H9 (cell line): ENCODE measurements around the gene NLN. TPM values are rescaled to one million over a fixed set of nuclear protein-coding genes. Genes with fewer than 3 reads are reported as not detected.

Source experiments
- DNase-seq: peaks from one replicate; pipeline ENCODE4 v3.0.0-alpha.2; 2017
- H2AFZ ChIP-seq: one replicate; pipeline ENCODE4 v1.6.1; 2013; ENCODE audit warnings: mild to moderate bottlenecking, low read length, control low read depth, moderate library complexity
- H2AK5ac ChIP-seq: 2 replicates; pipeline ENCODE4 v1.6.1; 2013; ENCODE audit warnings: low read length, control low read depth, mixed read lengths; ENCODE audit not compliant: insufficient read length
- H2BK120ac ChIP-seq: one replicate; pipeline ENCODE4 v1.6.1; 2013; ENCODE audit warnings: low read depth, mild to moderate bottlenecking, low read length, control low read depth, inconsistent platforms; ENCODE audit not compliant: poor library complexity, severe bottlenecking
- H2BK12ac ChIP-seq: 2 replicates; pipeline ENCODE4 v1.6.1; 2013; ENCODE audit warnings: low read length, control low read depth, mixed read lengths, low read depth; ENCODE audit not compliant: insufficient read length
- H2BK15ac ChIP-seq: 2 replicates; pipeline ENCODE4 v1.6.1; 2013; ENCODE audit warnings: low read depth, low read length, control low read depth
- H2BK20ac ChIP-seq: one replicate; pipeline ENCODE4 v1.6.1; 2013; ENCODE audit warnings: low read depth, mild to moderate bottlenecking, low read length, control low read depth, inconsistent platforms; ENCODE audit not compliant: poor library complexity, severe bottlenecking
- H2BK5ac ChIP-seq: 2 replicates; pipeline ENCODE4 v1.6.1; 2013; ENCODE audit warnings: low read length, control low read depth, mixed read lengths; ENCODE audit not compliant: insufficient read length
- H3K14ac ChIP-seq: 2 replicates; pipeline ENCODE4 v1.6.1; 2013; ENCODE audit warnings: low read length, control low read depth; ENCODE audit not compliant: insufficient read depth
- H3K18ac ChIP-seq: 2 replicates; pipeline ENCODE4 v1.6.1; 2013; ENCODE audit warnings: low read depth, mild to moderate bottlenecking, mixed read lengths, low read length, control low read depth; ENCODE audit not compliant: insufficient read length
- H3K23ac ChIP-seq: 2 replicates; pipeline ENCODE4 v1.6.1; 2013; ENCODE audit warnings: low read length, control low read depth, mixed read lengths, low read depth; ENCODE audit not compliant: insufficient read length
- H3K23me2 ChIP-seq: 2 replicates; pipeline ENCODE4 v1.6.1; 2013; ENCODE audit warnings: low read depth, mild to moderate bottlenecking, mixed read lengths, low read length, control low read depth; ENCODE audit not compliant: insufficient read length, poor library complexity, severe bottlenecking
- H3K27ac ChIP-seq: 2 replicates; pipeline ENCODE4 v1.5.1; 2013; ENCODE audit warnings: low read length, control low read depth, mixed read lengths, low read depth; ENCODE audit not compliant: insufficient read length
- H3K27me3 ChIP-seq: 2 replicates; pipeline ENCODE4 v1.6.1; 2013; ENCODE audit warnings: low read length, control low read depth, inconsistent platforms; ENCODE audit not compliant: insufficient read depth
- H3K4ac ChIP-seq: 2 replicates; pipeline ENCODE4 v1.6.1; 2013; ENCODE audit warnings: low read depth, mild to moderate bottlenecking, control low read depth, inconsistent platforms, low read length, moderate library complexity
- H3K4me1 ChIP-seq: 2 replicates; pipeline ENCODE4 v1.6.1; 2013; ENCODE audit warnings: low read length, control low read depth, inconsistent platforms; ENCODE audit not compliant: insufficient read depth
- H3K4me2 ChIP-seq: 2 replicates; pipeline ENCODE4 v1.6.1; 2013; ENCODE audit warnings: low read length, control low read depth, mixed read lengths; ENCODE audit not compliant: insufficient read length, insufficient read depth
- H3K56ac ChIP-seq: 2 replicates; pipeline ENCODE4 v1.6.1; 2013; ENCODE audit warnings: low read depth, mild to moderate bottlenecking, mixed read lengths, low read length, control low read depth; ENCODE audit not compliant: insufficient read length
- H3K79me1 ChIP-seq: 2 replicates; pipeline ENCODE4 v1.6.1; 2013; ENCODE audit warnings: low read depth, mild to moderate bottlenecking, moderate library complexity, low read length, control low read depth, inconsistent platforms; ENCODE audit not compliant: insufficient read depth, poor library complexity, severe bottlenecking
- H3K79me2 ChIP-seq: 2 replicates; pipeline ENCODE4 v1.6.1; 2013; ENCODE audit warnings: low read length, control low read depth, inconsistent platforms; ENCODE audit not compliant: insufficient read depth
- H3K9ac ChIP-seq: 2 replicates; pipeline ENCODE4 v1.6.1; 2013; ENCODE audit warnings: low read length, control low read depth, mixed read lengths; ENCODE audit not compliant: insufficient read length; ENCODE audit errors: extremely low read depth
- H3K9me3 ChIP-seq: one replicate; pipeline ENCODE4 v1.6.1; 2013; ENCODE audit warnings: low read depth, low read length, inconsistent platforms; ENCODE audit not compliant: control insufficient read depth
- H3T11ph ChIP-seq: one replicate; pipeline ENCODE4 v1.6.1; 2013; ENCODE audit warnings: mild to moderate bottlenecking, low read length, control low read depth, inconsistent platforms
- H4K20me1 ChIP-seq: one replicate; pipeline ENCODE4 v1.6.1; 2013; ENCODE audit not compliant: control insufficient read depth, insufficient read length, insufficient read depth
- H4K5ac ChIP-seq: 2 replicates; pipeline ENCODE4 v1.6.1; 2013; ENCODE audit warnings: low read depth, mild to moderate bottlenecking, mixed read lengths, low read length, control low read depth; ENCODE audit not compliant: insufficient read length
- H4K8ac ChIP-seq: replicated peaks from 2 replicates; pipeline ENCODE4 v1.6.1; 2013; ENCODE audit warnings: low read length, control low read depth, mixed read lengths, low read depth; ENCODE audit not compliant: insufficient read length
- H4K91ac ChIP-seq: 2 replicates; pipeline ENCODE4 v1.6.1; 2013; ENCODE audit warnings: low read depth, mild to moderate bottlenecking, moderate library complexity, mixed read lengths, low read length, control low read depth; ENCODE audit not compliant: insufficient read length
- H3K27ac Mint-ChIP-seq, 3 experiments: 2 replicates in 2 of 3; 3 replicates in 1 of 3; pipeline ENCODE4 v1.8.0; 2020 to 2021; ENCODE audit warnings: mixed read lengths in 3 of 3, mild to moderate bottlenecking in 1 of 3, moderate library complexity in 1 of 3
- H3K27me3 Mint-ChIP-seq: 2 replicates; pipeline ENCODE4 v1.8.0; 2021; ENCODE audit warnings: low read depth, mild to moderate bottlenecking, moderate library complexity, mixed read lengths
- H3K36me3 Mint-ChIP-seq, 3 experiments: 2 replicates in 2 of 3; 3 replicates in 1 of 3; pipeline ENCODE4 v1.8.0; 2020 to 2021; ENCODE audit warnings: low read depth in 3 of 3, mixed read lengths in 3 of 3; ENCODE audit not compliant: insufficient read depth in 1 of 3
- H3K4me1 Mint-ChIP-seq, 2 experiments: 2 replicates each; pipeline ENCODE4 v1.8.0; 2020; ENCODE audit warnings: mixed read lengths in 2 of 2
- H3K4me3 Mint-ChIP-seq, 2 experiments: 2 replicates in 1 of 2; 3 replicates in 1 of 2; pipeline ENCODE4 v1.8.0; 2020 to 2021; ENCODE audit warnings: mild to moderate bottlenecking in 2 of 2, mixed read lengths in 2 of 2, moderate library complexity in 1 of 2
- H3K9me3 Mint-ChIP-seq, 2 experiments: 2 replicates in 1 of 2; 3 replicates in 1 of 2; pipeline ENCODE4 v1.8.0; 2020; ENCODE audit warnings: mild to moderate bottlenecking in 2 of 2, mixed read lengths in 2 of 2, moderate library complexity in 1 of 2
- WGBS: extraction: QIAGEN DNeasy Blood & Tissue Kit; methylation state at CpG from one replicate; pipeline ENCODE4 v1.1.7; 2013; ENCODE audit warnings: missing lambda C conversion rate, low lambda C conversion rate, mixed read lengths; ENCODE audit not compliant: insufficient read length; ENCODE audit errors: extremely low coverage; 5-methylcytosine and 5-hydroxymethylcytosine counted together
- total RNA-seq: library from RNA; stranded (reverse); gene quantifications from 2 replicates; pipeline ENCODE4 v1.2.1, GENCODE V29; 2021
- TF ChIP-seq, protein P1 (sequence below): fragments of 200-600 bp; sonication (generic); conservative IDR thresholded peaks from 3 replicates; pipeline ENCODE4 v1.8.0; 2021; ENCODE audit warnings: antibody characterized with exemption, mild to moderate bottlenecking

Gene NLN
- total RNA-seq, 1 experiment from 2014 or later = 137 TPM

DNA sequence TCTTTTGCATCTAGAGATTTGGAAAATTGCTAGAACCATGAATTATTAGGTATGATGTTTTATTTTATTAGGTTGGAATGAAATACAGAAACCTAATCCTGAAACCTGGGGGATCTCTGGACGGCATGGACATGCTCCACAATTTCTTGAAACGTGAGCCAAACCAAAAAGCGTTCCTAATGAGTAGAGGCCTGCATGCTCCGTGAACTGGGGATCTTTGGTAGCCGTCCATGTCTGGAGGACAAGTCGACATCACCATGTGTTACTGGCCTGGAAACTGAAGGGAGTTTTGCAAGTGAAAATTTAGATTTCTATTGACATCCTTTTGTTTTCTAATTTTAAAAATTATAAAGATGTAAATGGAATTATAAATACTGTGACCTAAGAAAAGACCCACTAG is 100.7 kb downstream of the NLN start:
- Histone ChIP-seq H3K79me2 (no peaks in the 10 kb centered on the region), H3K4ac (no peak overlapping the region), H3K14ac (no peak overlapping the region), H3K4me1 (no peaks in the 10 kb centered on the region), H3K23ac (no peak overlapping the region), H2AK5ac (no peak overlapping the region), H4K91ac (no peak overlapping the region), H3K23me2 (no peaks in the 10 kb centered on the region), H3K9ac (no peak overlapping the region), H4K8ac (no peak overlapping the region), H3K79me1 (no peaks in the 10 kb centered on the region), H2BK12ac (no peak overlapping the region), H2BK120ac (no peak overlapping the region), H2AFZ (no peak overlapping the region), H4K20me1 (no peaks in the 10 kb centered on the region), H3K9me3 (no peaks in the 10 kb centered on the region), H3T11ph (no peak overlapping the region), H3K27me3 (no peaks in the 10 kb centered on the region), H3K56ac (no peak overlapping the region), H4K5ac (no peak overlapping the region), H3K18ac (no peak overlapping the region), H2BK20ac (no peak overlapping the region), H2BK5ac (no peak overlapping the region), H2BK15ac (no peak overlapping the region), H3K4me2 (no peak overlapping the region), H3K27ac (no peak overlapping the region)
- TF ChIP-seq, protein P1, sequence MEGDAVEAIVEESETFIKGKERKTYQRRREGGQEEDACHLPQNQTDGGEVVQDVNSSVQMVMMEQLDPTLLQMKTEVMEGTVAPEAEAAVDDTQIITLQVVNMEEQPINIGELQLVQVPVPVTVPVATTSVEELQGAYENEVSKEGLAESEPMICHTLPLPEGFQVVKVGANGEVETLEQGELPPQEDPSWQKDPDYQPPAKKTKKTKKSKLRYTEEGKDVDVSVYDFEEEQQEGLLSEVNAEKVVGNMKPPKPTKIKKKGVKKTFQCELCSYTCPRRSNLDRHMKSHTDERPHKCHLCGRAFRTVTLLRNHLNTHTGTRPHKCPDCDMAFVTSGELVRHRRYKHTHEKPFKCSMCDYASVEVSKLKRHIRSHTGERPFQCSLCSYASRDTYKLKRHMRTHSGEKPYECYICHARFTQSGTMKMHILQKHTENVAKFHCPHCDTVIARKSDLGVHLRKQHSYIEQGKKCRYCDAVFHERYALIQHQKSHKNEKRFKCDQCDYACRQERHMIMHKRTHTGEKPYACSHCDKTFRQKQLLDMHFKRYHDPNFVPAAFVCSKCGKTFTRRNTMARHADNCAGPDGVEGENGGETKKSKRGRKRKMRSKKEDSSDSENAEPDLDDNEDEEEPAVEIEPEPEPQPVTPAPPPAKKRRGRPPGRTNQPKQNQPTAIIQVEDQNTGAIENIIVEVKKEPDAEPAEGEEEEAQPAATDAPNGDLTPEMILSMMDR = no peak
- no CpG with 5 or more reads among the region's 6 CpGs for WGBS
- no peaks in the 10 kb centered on the region for H3K9me3 Mint-ChIP-seq
- no peak overlapping the region for H3K27ac Mint-ChIP-seq
- no peak overlapping the region for H3K4me3 Mint-ChIP-seq
- H3K4me1 Mint-ChIP-seq = peaks cover 6 to 10% of the 10 kb centered on the region in 2 experiments
- no peaks in the 10 kb centered on the region for H3K27me3 Mint-ChIP-seq
- no peak for DNase-seq
- H3K36me3 Mint-ChIP-seq = peaks cover 12 to 46% (median 39%) of the 10 kb centered on the region in 3 experiments
